Nephron (organoid): ENCODE data around the gene UTP4.
A peak's percentile ranks its signal among the peaks of the same experiment; 100 is the strongest.

ENCODE experiments used
- H3K27ac Mint-ChIP-seq, 3 experiments: 2 replicates each; pipeline ENCODE4 v1.8.0; 2020; ENCODE audit warnings: mixed read lengths in 3 of 3, mild to moderate bottlenecking in 2 of 3, moderate library complexity in 1 of 3
- H3K27me3 Mint-ChIP-seq: 2 replicates; pipeline ENCODE4 v1.8.0; 2021; ENCODE audit warnings: low read depth, mild to moderate bottlenecking, moderate library complexity, mixed read lengths
- H3K36me3 Mint-ChIP-seq: 2 replicates; pipeline ENCODE4 v1.8.0; 2020; ENCODE audit warnings: low read depth, mixed read lengths
- H3K4me1 Mint-ChIP-seq: 2 replicates; pipeline ENCODE4 v1.8.0; 2020; ENCODE audit warnings: mixed read lengths
- H3K4me3 Mint-ChIP-seq, 3 experiments: 2 replicates each; pipeline ENCODE4 v1.8.0; 2020; ENCODE audit warnings: mild to moderate bottlenecking in 3 of 3, mixed read lengths in 3 of 3, moderate library complexity in 2 of 3
- H3K9me3 Mint-ChIP-seq: 2 replicates; pipeline ENCODE4 v1.8.0; 2020; ENCODE audit warnings: mixed read lengths
- CTCF ChIP-seq, 3 experiments: fragments of 200-600 bp; sonication (generic); IDR thresholded peaks; one replicate each; pipeline ENCODE4 v1.5.0; 2021; ENCODE audit warnings: antibody characterized with exemption in 3 of 3; ENCODE audit not compliant: unreplicated experiment in 3 of 3

UTP4 gene

GRCh38 chr16:69100071-69100691 is 32.3 kb upstream of the UTP4 start:
- Mint-ChIP-seq H3K9me3 (no peaks in the 10 kb centered on the region), H3K4me3 (no peak overlapping the region), H3K36me3 (no peaks in the 10 kb centered on the region), H3K27ac (peak overlapping the region; percentile 85 to 94 (median 89)), H3K4me1 (peaks cover 7% of the 10 kb centered on the region), H3K27me3 (peaks cover 45% of the 10 kb centered on the region)
- no peak for TF ChIP-seq CTCF (IDR thresholded peaks at IDR 0.05; ENCODE audit: unreplicated experiment in 3 of 3)

- H3K9me3 Mint-ChIP-seq, result no peaks in the 10 kb centered on the region
- peaks cover 5% of the 10 kb centered on the region for H3K36me3 Mint-ChIP-seq
- peak in 2 of 3 experiments; percentile 22 to 28 for TF ChIP-seq CTCF (IDR thresholded peaks at IDR 0.05; ENCODE audit: unreplicated experiment in 3 of 3)
- peaks cover 12% of the 10 kb centered on the region for H3K4me1 Mint-ChIP-seq
- peak within 1 kb of the TSS; percentile 88 to 93 (median 93) for H3K4me3 Mint-ChIP-seq
- H3K27me3 Mint-ChIP-seq, result peaks cover 79% of the 10 kb centered on the region
- H3K27ac Mint-ChIP-seq, result no peak within 1 kb of the TSS
These were observed 26.7 kb upstream of the UTP4 start, which contains the start of gene HAS3 for GRCh38 chr16:69105501-69106361. Gene HAS3 (plus strand): TSS chr16:69105653. CDS start chr16:69109396, 3,743 bp downstream.

- peak overlapping the region; percentile 80 to 83 (median 82) for H3K4me3 Mint-ChIP-seq
- peaks cover 74% of the 10 kb centered on the region for H3K27me3 Mint-ChIP-seq
- H3K4me1 Mint-ChIP-seq, result peaks cover 12% of the 10 kb centered on the region
- no peak for TF ChIP-seq CTCF (IDR thresholded peaks at IDR 0.05; ENCODE audit: unreplicated experiment in 3 of 3)
- H3K27ac Mint-ChIP-seq, result no peak overlapping the region
- H3K36me3 Mint-ChIP-seq, result peaks cover 5% of the 10 kb centered on the region
- no peaks in the 10 kb centered on the region for H3K9me3 Mint-ChIP-seq
These were observed 25.7 kb upstream of the UTP4 start for GRCh38 chr16:69106491-69107315.

GRCh38 chr16:69107316-69107962 is 25.0 kb upstream of the UTP4 start:
- no peaks in the 10 kb centered on the region for H3K9me3 Mint-ChIP-seq
- no peak for TF ChIP-seq CTCF (IDR thresholded peaks at IDR 0.05; ENCODE audit: unreplicated experiment in 3 of 3)
- peaks cover 72% of the 10 kb centered on the region for H3K27me3 Mint-ChIP-seq
- peak overlapping the region; percentile 80 to 83 (median 82) for H3K4me3 Mint-ChIP-seq
- H3K27ac Mint-ChIP-seq, result no peak overlapping the region
- H3K36me3 Mint-ChIP-seq, result peaks cover 5% of the 10 kb centered on the region
- peaks cover 12% of the 10 kb centered on the region for H3K4me1 Mint-ChIP-seq

GRCh38 chr16:69108064-69108904 is 24.2 kb upstream of the UTP4 start:
- TF ChIP-seq CTCF (IDR thresholded peaks at IDR 0.05; ENCODE audit: unreplicated experiment in 3 of 3), result no peak
- Mint-ChIP-seq H3K36me3 (peaks cover 5% of the 10 kb centered on the region), H3K27ac (no peak overlapping the region), H3K27me3 (peaks cover 65% of the 10 kb centered on the region), H3K4me1 (peaks cover 12% of the 10 kb centered on the region), H3K9me3 (no peaks in the 10 kb centered on the region), H3K4me3 (peak overlapping the region; percentile 47 to 77 (median 49))
